SIG-M5 (cell line): Measurements from ENCODE around the gene GNE.
"Not testable (repeated sequence)": the region's sequence is repeated elsewhere in the genome, so short reads cannot be mapped to it uniquely, and the experiment has no call there.

Source experiments
- DNase-seq: peaks from one replicate; lab custom pipeline; 2025; lab: John Stamatoyannopoulos, UW

GNE gene

GRCh38 chr9:36273354-36273753, 15.1 kb upstream of the GNE start:
- not testable (repeated sequence) for DNase-seq

GRCh38 chr9:36268007-36268427, 9.8 kb upstream of the GNE start:
- no peak for DNase-seq

DNA sequence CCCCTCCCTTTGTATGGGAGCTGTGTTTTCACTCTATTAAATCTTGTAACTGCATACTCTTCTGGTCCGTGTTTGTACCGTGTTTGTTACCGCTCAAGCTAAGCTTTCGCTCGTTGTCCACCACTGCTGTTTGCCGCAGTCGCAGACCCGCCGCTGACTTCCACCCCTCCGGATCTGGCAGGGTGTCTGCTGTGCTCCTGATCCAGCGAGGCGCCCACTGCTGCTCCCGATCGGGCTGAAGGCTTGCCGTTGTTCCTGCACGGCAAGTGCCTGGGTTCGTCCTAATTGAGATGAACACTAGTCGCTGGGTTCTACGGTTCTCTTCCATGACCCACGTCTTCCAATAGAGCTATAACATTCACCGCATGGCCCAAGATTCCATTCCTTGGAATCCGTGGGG, 6.6 kb upstream of the GNE start:
- no peak for DNase-seq

DNA sequence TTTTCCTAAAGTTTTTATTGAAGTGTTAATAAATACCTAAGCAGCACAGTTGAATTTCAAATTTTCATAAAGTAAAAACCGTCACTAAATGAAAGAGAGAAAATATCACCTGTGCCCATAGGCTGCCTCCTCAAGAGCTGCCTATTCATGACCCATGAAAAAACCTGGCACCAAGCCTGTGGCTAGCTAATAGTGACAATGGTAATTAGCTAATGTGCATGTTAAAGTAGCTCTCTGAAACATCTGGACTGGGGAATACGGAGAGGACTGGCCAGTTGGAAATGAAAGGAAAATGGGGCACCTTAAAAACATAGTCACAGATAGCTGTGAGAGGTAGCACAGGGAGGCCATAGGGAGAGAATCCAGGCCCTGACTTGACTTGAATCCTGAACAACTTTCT, 5.4 kb upstream of the GNE start:
- no peak for DNase-seq

DNA sequence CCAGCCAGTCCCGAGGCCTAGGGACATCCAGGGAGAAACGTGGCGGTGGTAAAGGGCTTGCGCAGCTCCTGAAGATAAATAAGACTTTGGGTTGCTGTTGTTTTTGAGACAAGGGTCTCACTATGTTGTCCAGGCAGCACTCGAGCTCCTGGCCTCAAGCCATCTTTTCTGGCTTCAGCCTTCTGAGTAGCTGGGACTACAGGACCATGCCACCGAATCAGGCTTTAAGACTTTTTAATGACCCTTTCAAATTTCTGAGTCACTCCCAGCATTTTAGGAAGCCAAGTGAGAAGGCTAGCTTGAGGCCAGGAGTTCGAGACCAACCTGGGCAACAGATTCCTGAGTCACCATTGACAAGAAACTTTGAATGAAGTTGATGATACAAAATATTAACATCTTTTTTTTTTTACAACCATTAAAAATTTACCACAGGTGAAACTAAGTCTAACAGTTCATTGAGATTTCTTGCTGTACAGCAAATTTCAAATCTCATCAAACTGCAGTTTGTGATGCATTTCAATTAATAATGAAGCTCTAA, 817 bp upstream of the GNE start:
- DNase-seq = no peak

GRCh38 chr9:36251428-36251827, 6.8 kb downstream of the GNE start:
- DNase-seq = no peak

DNA sequence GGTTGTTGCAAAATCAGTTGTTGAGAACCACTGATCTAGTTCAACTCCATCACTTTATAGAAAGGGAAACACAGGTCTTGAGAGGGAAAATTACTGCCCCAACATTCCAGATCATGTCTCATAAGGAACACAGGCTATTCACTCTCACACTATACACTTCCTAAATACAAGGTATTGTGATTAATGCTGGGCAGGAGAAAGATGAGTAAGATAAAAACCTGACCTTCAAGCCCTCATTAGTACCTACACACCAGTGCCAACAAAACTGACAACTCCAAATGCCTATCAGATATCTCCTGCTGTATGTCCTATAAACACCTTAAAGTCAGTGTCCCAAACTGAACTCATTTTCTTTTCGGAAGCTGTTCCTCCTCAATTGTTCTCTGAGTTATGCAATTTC, 8.2 kb downstream of the GNE start:
- DNase-seq = no peak

DNA sequence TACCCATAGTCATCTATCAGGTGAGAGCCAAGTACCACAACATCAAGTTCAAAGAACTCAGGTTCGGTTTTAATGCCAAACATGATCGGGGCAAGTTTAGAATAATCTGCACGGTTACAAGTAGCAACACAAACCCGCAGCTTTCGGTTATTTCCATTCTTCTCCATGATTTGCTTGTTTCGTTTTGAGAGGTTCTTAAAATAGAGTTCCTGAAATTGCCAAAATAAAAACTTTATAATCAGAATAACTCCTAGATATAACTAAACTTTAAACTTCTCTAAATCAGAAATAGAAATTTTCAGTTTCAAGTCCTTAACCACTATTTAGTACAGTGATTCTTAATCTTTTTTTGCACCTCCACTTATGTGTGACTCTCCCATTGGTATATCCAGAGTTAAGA, 9.1 kb downstream of the GNE start:
- no peak for DNase-seq

DNA sequence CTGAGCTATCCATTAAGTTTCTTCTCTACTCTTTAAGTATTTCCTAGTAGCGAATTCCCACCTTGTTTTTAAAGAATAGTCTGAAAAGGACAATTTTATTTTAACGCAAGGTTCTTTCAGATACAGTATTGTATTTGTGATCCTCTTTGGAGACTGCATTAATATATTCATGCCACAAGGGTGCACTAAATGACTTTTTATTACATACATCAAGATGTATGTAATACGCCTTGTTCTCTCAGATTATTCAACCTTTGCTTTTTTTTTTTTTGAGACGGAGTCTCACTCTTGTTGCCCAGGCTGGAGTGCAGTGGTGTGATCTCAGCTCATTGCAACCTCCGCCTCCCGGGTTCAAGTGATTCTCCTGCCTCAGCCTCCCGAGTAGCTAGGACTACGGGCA, 10.2 kb downstream of the GNE start:
- not testable (repeated sequence) for DNase-seq

DNA sequence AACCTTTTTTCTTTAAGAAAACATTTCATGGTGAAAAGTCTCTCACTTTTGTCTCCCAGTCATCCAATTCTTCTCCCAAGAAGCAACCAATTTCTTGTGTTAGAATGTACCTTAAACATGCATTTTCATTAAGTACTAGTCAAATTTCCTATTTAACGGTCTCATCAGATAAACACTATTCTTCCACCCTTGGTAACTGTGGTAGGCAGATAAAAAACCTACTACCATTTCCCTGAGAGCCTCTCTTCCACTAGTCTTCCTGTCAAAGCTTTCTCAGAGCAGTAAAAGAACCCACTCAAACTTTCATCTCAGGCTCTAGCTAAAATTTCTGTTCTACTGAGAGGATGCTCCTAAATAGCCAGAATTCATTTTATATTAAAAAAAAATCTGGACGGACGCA, 10.9 kb downstream of the GNE start:
- no peak for DNase-seq

GRCh38 chr9:36245906-36246305, 12.3 kb downstream of the GNE start:
- no peak for DNase-seq

DNA sequence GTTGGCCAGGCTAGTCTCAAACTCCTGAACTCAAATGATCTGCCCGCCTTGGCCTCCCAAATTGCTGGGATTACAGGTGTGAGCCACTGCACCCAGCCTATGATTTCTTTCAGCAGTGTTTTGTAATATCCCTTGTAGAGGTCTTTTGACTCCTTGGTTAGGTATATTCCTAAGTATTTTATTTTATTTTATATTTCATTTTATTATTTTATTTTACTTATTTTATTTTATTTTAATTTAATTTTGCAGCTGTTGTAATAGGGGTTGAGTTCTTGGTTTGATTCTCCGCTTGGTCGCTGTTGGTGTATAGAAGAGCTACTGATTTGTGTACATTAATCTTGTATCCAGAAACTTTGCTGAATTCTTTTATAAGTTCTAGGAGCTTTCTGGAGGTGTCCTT, 18.6 kb downstream of the GNE start:
- DNase-seq = not testable (repeated sequence)

DNA sequence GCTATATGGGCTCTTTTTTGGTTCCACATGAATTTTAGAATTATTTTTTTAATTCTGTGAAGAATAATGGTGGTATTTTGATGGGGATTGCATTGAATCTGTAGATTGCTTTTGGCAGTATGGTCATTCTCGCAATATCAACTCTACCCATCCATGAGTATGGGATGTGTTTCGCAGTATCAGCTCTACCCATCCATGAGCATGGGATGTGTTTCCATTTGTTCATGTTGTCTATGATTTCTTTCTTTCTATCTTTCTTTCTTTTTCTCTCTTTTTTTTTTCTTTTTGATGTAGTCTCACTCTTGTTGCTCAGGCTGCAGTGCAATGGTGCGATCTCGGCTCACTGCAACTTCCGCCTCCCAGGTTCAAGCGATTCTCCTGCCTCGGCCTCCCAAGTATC, 19.0 kb downstream of the GNE start:
- not testable (repeated sequence) for DNase-seq

DNA sequence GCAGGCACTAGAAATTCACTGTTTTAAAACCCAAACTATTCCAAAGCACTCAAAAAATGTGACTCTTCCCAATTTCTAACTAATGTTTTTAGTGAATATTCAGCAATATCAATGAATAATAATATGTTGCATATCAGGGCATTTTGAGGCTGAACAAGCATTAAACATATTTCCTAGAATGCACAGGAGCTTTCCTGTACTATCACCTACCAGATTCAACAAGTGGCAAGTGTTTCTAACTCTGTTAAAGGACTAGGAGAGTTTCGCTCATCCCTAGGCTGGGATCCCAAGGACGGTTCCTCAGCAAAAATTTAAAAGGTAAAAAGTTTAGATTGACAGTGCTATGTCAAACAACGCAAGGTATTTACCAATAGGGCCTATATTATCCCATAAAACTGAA, 21.0 kb downstream of the GNE start:
- DNase-seq = no peak

- DNase-seq = no peak
These were observed 35.8 kb downstream of the GNE start for GRCh38 chr9:36222449-36222848.

- no peak for DNase-seq
These were observed 36.6 kb downstream of the GNE start for GRCh38 chr9:36221667-36222066.

- no peak for DNase-seq
These were observed 39.8 kb downstream of the GNE start for GRCh38 chr9:36218411-36218901.

DNA sequence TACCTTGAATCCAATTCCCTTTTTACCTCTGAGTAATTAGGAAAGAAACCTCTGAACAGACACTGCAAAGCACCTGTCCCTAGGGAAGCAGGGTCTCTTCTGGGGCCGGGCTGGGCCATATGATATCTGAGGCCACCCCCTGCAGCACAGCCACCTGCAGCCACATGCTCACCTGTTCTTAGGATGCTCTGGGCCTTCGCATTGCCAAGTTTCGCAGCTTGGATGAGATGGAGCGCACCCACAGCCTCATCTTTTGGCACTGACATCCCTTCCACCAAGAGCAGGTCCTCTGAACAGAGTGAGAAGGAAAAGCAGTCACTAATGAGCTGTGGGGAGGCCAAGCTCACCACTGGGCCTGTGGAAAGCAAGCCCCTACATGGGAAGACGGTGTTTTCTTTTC, 40.2 kb downstream of the GNE start:
- DNase-seq = no peak

- DNase-seq = no peak
These were observed 40.8 kb downstream of the GNE start for GRCh38 chr9:36217256-36217968.

DNA sequence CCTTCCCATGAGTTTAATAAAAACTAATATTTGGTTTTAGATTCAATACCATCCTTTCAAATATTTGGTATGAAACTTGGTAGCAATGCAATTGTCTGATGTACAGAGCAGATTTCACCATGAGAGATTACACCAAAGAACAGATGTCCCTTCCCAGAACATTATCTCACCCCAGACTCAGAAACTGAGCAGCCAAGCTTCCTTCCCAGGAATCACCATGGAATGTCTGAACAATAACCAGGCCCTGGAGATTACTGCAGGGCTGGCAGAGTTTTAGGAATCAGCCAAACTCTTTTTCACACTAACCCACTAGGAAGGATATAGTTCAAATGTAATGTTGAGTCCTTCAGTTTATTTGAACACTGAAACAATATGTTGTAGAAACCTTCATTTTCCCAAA, 43.7 kb downstream of the GNE start:
- DNase-seq = no peak

DNA sequence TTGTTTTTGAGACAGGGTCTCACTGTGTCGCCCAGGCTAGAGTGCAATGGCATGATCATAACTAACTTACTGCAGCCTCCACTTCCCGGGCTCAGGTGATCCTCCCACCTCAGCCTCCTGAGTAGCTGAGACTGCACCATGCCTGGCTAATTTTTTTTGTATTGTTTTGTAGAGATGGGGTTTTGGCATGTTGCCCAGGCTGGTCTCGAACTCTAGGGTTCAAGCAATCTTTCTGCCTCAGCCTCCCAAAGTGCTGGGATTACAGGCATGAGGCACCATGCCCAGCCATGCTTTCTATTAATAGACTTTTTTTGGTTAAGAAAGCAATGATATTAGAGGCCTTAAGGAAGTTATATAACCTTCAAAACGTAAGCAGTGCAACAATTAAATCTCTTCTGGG, 44.3 kb downstream of the GNE start:
- no peak for DNase-seq

DNA sequence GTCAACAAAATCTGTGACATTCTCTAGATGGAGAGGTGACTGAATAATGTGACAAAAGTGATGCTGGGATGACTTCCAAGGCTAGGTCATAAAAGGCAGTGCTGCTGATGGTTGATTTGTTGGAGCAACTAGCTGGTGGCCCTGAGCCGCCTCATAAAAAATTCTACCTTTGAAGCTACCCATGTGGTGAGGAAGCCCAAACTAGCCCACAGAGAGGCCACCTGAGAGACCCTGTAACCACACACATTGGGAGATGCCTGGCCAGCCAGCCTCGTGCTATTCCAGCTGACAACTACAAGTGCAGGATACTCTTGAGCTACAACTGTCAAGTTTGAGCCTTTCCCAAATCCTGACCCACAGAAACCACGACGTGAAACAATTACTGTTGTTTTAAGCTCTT, 44.9 kb downstream of the GNE start:
- DNase-seq = no peak

DNA sequence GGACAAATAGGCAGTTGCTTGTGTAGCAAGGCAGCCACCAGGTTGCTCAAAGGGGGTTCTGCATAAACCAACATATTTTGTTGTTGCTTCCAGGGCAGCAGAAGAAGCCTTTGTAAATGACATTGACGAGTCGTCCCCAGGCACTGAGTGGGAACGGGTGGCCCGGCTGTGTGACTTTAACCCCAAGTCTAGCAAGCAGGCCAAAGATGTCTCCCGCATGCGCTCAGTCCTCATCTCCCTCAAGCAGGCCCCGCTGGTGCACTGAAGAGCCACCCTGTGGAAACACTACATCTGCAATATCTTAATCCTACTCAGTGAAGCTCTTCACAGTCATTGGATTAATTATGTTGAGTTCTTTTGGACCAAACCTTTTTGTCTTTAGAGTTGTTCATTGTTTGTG, 46.7 kb downstream of the GNE start:
- DNase-seq = no peak

- DNase-seq = no peak
These were observed 47.5 kb downstream of the GNE start for GRCh38 chr9:36210722-36211121.
